Nephron (organoid): ENCODE data around the gene WAPL.
A peak's percentile ranks its signal among the peaks of the same experiment; 100 is the strongest.

Experiments
- H3K27ac Mint-ChIP-seq, 3 experiments: 2 replicates each; pipeline ENCODE4 v1.8.0; 2020; ENCODE audit warnings: mixed read lengths in 3 of 3, mild to moderate bottlenecking in 2 of 3, moderate library complexity in 1 of 3
- H3K27me3 Mint-ChIP-seq: 2 replicates; pipeline ENCODE4 v1.8.0; 2021; ENCODE audit warnings: low read depth, mild to moderate bottlenecking, moderate library complexity, mixed read lengths
- H3K36me3 Mint-ChIP-seq: 2 replicates; pipeline ENCODE4 v1.8.0; 2020; ENCODE audit warnings: low read depth, mixed read lengths
- H3K4me1 Mint-ChIP-seq: 2 replicates; pipeline ENCODE4 v1.8.0; 2020; ENCODE audit warnings: mixed read lengths
- H3K4me3 Mint-ChIP-seq, 3 experiments: 2 replicates each; pipeline ENCODE4 v1.8.0; 2020; ENCODE audit warnings: mild to moderate bottlenecking in 3 of 3, mixed read lengths in 3 of 3, moderate library complexity in 2 of 3
- H3K9me3 Mint-ChIP-seq: 2 replicates; pipeline ENCODE4 v1.8.0; 2020; ENCODE audit warnings: mixed read lengths
- TF ChIP-seq, protein P1 (sequence below), 3 experiments: fragments of 200-600 bp; sonication (generic); IDR thresholded peaks; one replicate each; pipeline ENCODE4 v1.5.0; 2021; ENCODE audit warnings: antibody characterized with exemption in 3 of 3; ENCODE audit not compliant: unreplicated experiment in 3 of 3

WAPL gene

DNA sequence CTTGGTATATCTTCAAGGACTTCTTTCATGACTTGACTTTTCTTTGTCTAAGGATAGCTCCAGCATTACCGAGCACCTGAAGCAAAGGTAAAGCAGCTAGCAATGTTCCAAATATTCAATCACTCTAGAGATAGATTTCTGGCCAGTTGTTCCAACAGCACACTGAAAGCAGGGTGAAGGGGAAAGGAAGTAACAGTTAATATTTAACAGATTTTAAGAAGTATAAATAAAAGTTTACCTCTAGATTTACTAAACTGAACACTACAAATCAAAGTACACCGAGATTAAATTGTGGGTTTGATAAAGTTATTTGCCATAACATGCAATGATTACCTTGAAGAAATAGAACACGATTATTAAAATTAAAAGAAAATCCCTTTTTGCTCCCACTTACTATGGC, 84.1 kb downstream of the WAPL start:
- TF ChIP-seq, protein P1, sequence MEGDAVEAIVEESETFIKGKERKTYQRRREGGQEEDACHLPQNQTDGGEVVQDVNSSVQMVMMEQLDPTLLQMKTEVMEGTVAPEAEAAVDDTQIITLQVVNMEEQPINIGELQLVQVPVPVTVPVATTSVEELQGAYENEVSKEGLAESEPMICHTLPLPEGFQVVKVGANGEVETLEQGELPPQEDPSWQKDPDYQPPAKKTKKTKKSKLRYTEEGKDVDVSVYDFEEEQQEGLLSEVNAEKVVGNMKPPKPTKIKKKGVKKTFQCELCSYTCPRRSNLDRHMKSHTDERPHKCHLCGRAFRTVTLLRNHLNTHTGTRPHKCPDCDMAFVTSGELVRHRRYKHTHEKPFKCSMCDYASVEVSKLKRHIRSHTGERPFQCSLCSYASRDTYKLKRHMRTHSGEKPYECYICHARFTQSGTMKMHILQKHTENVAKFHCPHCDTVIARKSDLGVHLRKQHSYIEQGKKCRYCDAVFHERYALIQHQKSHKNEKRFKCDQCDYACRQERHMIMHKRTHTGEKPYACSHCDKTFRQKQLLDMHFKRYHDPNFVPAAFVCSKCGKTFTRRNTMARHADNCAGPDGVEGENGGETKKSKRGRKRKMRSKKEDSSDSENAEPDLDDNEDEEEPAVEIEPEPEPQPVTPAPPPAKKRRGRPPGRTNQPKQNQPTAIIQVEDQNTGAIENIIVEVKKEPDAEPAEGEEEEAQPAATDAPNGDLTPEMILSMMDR (IDR thresholded peaks at IDR 0.05; ENCODE audit: unreplicated experiment in 3 of 3), result no peak
- no peak overlapping the region for H3K4me3 Mint-ChIP-seq
- H3K9me3 Mint-ChIP-seq, result no peaks in the 10 kb centered on the region
- H3K36me3 Mint-ChIP-seq, result peaks cover 59% of the 10 kb centered on the region
- H3K27ac Mint-ChIP-seq, result peak overlapping the region in 1 of 3 experiments; percentile 76
- H3K27me3 Mint-ChIP-seq, result no peaks in the 10 kb centered on the region
- H3K4me1 Mint-ChIP-seq, result peaks cover 8% of the 10 kb centered on the region

DNA sequence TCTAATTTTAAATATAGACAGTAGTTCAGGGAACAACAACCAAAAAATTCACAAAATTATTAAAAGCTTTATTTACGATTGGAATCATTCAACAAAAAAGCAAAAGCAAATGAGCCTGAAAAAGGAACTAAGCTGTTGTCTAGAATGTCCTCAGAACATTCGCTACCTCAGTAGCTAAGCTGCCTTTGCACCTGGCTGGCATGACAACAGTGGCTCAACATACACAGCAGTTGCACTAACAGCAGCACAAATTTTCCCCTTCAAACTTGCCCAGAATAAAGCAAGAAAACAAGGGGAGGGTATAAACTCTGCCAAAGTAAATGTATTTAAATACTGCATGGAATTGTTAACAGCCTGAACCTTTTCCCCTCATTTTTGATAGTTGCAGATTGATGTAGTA, 84.6 kb downstream of the WAPL start:
- no peak overlapping the region for H3K4me3 Mint-ChIP-seq
- TF ChIP-seq, protein P1 (IDR thresholded peaks at IDR 0.05; ENCODE audit: unreplicated experiment in 3 of 3), result no peak
- no peaks in the 10 kb centered on the region for H3K9me3 Mint-ChIP-seq
- peaks cover 8% of the 10 kb centered on the region for H3K4me1 Mint-ChIP-seq
- H3K27me3 Mint-ChIP-seq, result no peaks in the 10 kb centered on the region
- peak overlapping the region in 1 of 3 experiments; percentile 76 for H3K27ac Mint-ChIP-seq
- H3K36me3 Mint-ChIP-seq, result peaks cover 54% of the 10 kb centered on the region

GRCh38 chr10:86434656-86435055, 86.9 kb downstream of the WAPL start:
- Mint-ChIP-seq H3K27ac (no peak overlapping the region), H3K4me3 (no peak overlapping the region), H3K9me3 (no peaks in the 10 kb centered on the region), H3K27me3 (no peaks in the 10 kb centered on the region), H3K36me3 (peaks cover 34% of the 10 kb centered on the region), H3K4me1 (peaks cover 6% of the 10 kb centered on the region)
- TF ChIP-seq, protein P1 (IDR thresholded peaks at IDR 0.05; ENCODE audit: unreplicated experiment in 3 of 3), result no peak

DNA sequence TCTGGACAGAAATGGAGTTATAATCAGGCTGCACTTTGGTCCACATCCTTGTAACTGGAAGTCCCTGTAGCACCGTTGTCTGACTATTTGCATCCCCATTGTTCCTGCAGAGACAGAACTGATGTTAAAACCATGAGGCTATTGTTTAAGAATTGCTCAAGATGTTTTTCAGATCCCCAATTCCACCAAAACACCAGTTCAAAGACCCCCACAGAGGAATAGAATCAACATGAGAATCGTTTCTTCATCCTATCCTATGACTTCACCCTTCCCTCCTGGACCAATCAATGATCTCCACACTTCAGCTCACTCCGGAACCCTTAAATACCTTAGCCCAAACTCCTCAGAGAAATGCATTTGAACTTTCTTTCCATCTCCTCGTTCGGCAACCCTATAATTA, 97.9 kb downstream of the WAPL start:
- Mint-ChIP-seq H3K9me3 (no peaks in the 10 kb centered on the region), H3K4me3 (no peak overlapping the region), H3K36me3 (no peaks in the 10 kb centered on the region), H3K27me3 (peaks cover 12% of the 10 kb centered on the region), H3K4me1 (no peaks in the 10 kb centered on the region), H3K27ac (no peak overlapping the region)
- TF ChIP-seq, protein P1 (IDR thresholded peaks at IDR 0.05; ENCODE audit: unreplicated experiment in 3 of 3), result no peak

- Mint-ChIP-seq H3K27me3 (peaks cover 8% of the 10 kb centered on the region), H3K27ac (no peak overlapping the region), H3K4me1 (peaks cover 4% of the 10 kb centered on the region), H3K9me3 (no peaks in the 10 kb centered on the region), H3K36me3 (no peaks in the 10 kb centered on the region), H3K4me3 (no peak overlapping the region)
- TF ChIP-seq, protein P1 (IDR thresholded peaks at IDR 0.05; ENCODE audit: unreplicated experiment in 3 of 3), result no peak
Measured at GRCh38 chr10:86419101-86419500, 102.5 kb downstream of the WAPL start.

DNA sequence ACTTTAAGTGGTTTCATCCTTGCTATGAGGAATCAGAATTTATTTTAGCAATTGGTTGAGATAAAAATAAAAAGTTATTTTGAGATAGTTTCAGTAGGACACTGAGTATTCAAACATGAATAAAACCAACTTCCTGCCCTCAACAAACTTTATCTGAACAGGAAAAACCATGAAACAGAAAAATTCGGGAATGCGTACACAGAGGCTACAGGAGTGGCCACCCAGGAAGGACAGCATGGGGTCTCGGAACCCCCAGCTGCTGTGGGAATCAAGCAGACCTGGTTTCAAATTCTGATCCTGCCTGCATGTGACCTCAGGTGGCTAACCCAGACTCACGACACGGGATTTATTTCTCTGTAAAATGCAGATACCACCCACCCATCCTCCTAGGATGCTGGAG, 106.0 kb downstream of the WAPL start:
- Mint-ChIP-seq H3K4me1 (peaks cover 22% of the 10 kb centered on the region), H3K27ac (no peak overlapping the region), H3K4me3 (no peak overlapping the region), H3K36me3 (no peaks in the 10 kb centered on the region), H3K27me3 (peaks cover 5% of the 10 kb centered on the region), H3K9me3 (peaks cover 6% of the 10 kb centered on the region)
- TF ChIP-seq, protein P1 (IDR thresholded peaks at IDR 0.05; ENCODE audit: unreplicated experiment in 3 of 3), result no peak
